Measurements from ENCODE around the gene GCN1. TPM values are rescaled to one million over a fixed set of nuclear protein-coding genes. Genes with fewer than 3 reads are reported as not detected.
A peak's percentile ranks its signal among the peaks of the same experiment; 100 is the strongest.

GCN1 gene
- total RNA-seq, 2 donors from 2014 or later, result 39.3 to 120 TPM

DNA sequence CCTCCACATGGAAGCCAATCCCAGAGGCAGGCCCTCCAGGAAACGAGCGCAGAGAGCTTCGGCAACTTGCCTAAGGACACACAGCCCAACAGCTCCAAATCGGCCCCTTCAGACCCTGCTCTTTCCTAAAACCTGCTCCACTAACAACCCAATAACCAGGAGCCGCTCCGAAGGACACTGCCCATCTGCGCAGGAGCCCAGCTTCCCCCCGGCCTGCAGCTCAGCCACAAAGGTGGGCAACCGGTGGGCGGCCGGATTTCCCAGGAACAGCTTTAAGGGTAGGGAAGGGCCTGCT is 91.5 kb downstream of the GCN1 start:
- DNase-seq (ENCODE audit: low spot score), result no peak
- H3K9me3 ChIP-seq, result no peaks in the 10 kb centered on the region
- TF ChIP-seq CTCF (IDR thresholded peaks at IDR 0.05) (no peak), POLR2AphosphoS5 (IDR thresholded peaks at IDR 0.05) (no peak), POLR2A (IDR thresholded peaks at IDR 0.05) (no peak)
- peaks cover 0 to 8% of the 10 kb centered on the region in 2 donors for H3K36me3 ChIP-seq
- H3K27me3 ChIP-seq (replicated peaks; ENCODE audit: insufficient read depth), result no peaks in the 10 kb centered on the region
- H3K27ac ChIP-seq, result no peak overlapping the region
- no peak overlapping the region for H3K4me3 ChIP-seq
- H3K4me1 ChIP-seq (replicated peaks), result peaks cover 17% of the 10 kb centered on the region
- intact Hi-C loops (cut with DNase I), result no loop called here
- 91% methylated on average over 11 of the region's 11 CpGs for WGBS

DNA sequence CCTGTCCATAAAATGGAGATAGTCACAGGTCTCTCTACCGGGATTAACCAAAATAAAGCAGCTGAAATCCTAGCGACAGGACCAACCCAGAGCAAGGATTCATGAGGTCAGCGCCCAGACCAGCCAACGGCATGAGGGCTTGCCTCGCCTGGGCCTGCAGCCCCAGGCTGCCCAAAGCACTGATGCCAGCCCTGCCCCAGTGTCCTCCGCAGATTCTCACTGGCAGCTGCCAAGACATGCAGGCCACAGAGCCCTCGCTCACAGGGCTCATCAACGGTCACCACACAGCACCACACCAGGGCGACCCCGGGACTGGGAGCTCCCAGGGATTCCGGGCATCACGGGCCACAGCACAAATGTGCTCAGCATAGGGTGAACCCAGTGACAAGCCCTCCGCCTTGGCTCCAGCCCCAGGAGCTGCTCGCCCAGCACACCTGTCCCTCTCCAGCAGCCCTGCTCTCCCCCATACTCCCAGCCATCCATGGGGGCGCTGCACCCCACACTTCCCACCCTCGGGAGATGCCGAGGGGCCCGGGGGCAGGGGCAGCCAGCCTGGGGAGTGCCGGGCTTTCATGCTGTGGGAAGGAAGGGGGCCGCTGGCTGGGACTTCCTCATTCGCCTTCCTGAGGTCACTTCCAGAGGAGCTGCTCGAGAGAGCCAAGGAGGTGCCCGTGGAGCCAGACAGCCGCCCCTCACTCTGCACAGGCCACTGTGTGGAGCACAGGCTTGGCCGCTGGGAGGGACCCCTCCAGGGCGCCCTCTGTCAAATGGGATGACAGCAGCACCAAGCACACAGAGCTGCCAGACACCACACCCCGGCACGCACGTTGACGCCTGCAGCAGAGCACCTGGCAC is 92.1 kb downstream of the GCN1 start:
- Histone ChIP-seq H3K36me3 (peaks cover 0 to 8% of the 10 kb centered on the region in 2 donors), H3K4me3 (no peak overlapping the region), H3K27me3 (replicated peaks; ENCODE audit: insufficient read depth) (no peaks in the 10 kb centered on the region), H3K9me3 (no peaks in the 10 kb centered on the region), H3K4me1 (replicated peaks) (peaks cover 17% of the 10 kb centered on the region), H3K27ac (peak overlapping the region; percentile 26 to 42)
- TF ChIP-seq CTCF (IDR thresholded peaks at IDR 0.05) (no peak), POLR2A (IDR thresholded peaks at IDR 0.05) (no peak)
- 74% methylated on average over 29 of the region's 30 CpGs for whole genome bisulfite sequencing
- intact Hi-C loops (cut with DNase I), result no loop called here
- no peak for DNase-seq (ENCODE audit: low spot score)

GRCh38 chr12:120101617-120102016 is 92.9 kb downstream of the GCN1 start:
- H3K36me3 ChIP-seq, result peaks cover 0 to 13% of the 10 kb centered on the region in 2 donors
- H3K27me3 ChIP-seq (replicated peaks; ENCODE audit: insufficient read depth), result no peaks in the 10 kb centered on the region
- DNase-seq (ENCODE audit: low spot score), result peak; percentile 40
- H3K4me1 ChIP-seq (replicated peaks), result peaks cover 17% of the 10 kb centered on the region
- TF ChIP-seq POLR2A (IDR thresholded peaks at IDR 0.05) (no peak), CTCF (IDR thresholded peaks at IDR 0.05) (no peak), POLR2AphosphoS5 (IDR thresholded peaks at IDR 0.05) (peak; percentile 56)
- WGBS, result 51% methylated on average over 11 of the region's 13 CpGs
- intact Hi-C loops (cut with DNase I), result no loop called here
- peak overlapping the region; percentile 26 to 42 for H3K27ac ChIP-seq
- H3K4me3 ChIP-seq, result no peak overlapping the region
- no peaks in the 10 kb centered on the region for H3K9me3 ChIP-seq

GRCh38 chr12:120101182-120101581 is 93.3 kb downstream of the GCN1 start:
- Histone ChIP-seq H3K27ac (peak overlapping the region; percentile 26 to 42), H3K4me1 (replicated peaks) (peaks cover 17% of the 10 kb centered on the region), H3K36me3 (peaks cover 0 to 17% of the 10 kb centered on the region in 2 donors), H3K4me3 (no peak overlapping the region), H3K9me3 (no peaks in the 10 kb centered on the region), H3K27me3 (replicated peaks; ENCODE audit: insufficient read depth) (no peaks in the 10 kb centered on the region)
- TF ChIP-seq POLR2AphosphoS5 (IDR thresholded peaks at IDR 0.05), result no peak
- TF ChIP-seq POLR2A (IDR thresholded peaks at IDR 0.05), result no peak
- no peak for TF ChIP-seq CTCF (IDR thresholded peaks at IDR 0.05)
- no peak for DNase-seq (ENCODE audit: low spot score)
- WGBS, result 52% methylated on average over 11 of the region's 11 CpGs
- intact Hi-C loops (cut with DNase I), result no loop called here

DNA sequence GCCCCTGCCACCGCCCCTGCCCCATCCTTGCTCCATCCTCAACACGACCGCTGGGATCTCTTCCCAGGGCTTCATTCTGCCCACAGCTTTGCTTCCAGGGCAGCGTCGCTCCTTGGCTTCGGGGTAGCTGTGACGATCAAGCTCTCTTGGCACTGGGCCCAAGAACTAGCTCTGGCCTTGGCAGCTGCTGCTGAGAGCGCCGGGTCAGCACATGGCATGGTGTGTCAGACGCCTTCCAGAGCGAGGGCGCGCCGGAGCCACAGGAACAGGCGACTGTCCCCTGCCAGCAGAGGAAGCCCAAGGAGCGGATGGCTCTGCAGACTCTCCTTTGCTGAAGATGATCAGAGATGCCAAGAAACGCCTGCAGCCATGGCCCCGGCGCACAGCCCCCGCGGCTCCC is 93.9 kb downstream of the GCN1 start:
- WGBS, result 41% methylated on average over 18 of the region's 21 CpGs
- DNase-seq (ENCODE audit: low spot score), result peak; percentile 29
- peak overlapping the region; percentile 26 to 42 for H3K27ac ChIP-seq
- H3K36me3 ChIP-seq, result peaks cover 0 to 18% of the 10 kb centered on the region in 2 donors
- no peaks in the 10 kb centered on the region for H3K9me3 ChIP-seq
- intact Hi-C loops (cut with DNase I), result no loop called here
- no peaks in the 10 kb centered on the region for H3K27me3 ChIP-seq (replicated peaks; ENCODE audit: insufficient read depth)
- H3K4me1 ChIP-seq (replicated peaks), result peaks cover 17% of the 10 kb centered on the region
- no peak overlapping the region for H3K4me3 ChIP-seq
- no peak for TF ChIP-seq CTCF (IDR thresholded peaks at IDR 0.05)
- no peak for TF ChIP-seq POLR2AphosphoS5 (IDR thresholded peaks at IDR 0.05)
- no peak for TF ChIP-seq POLR2A (IDR thresholded peaks at IDR 0.05)

All from prostate gland (tissue), 2 donors.